ENCODE results near the gene WDR90. TPM values are rescaled to one million over a fixed set of nuclear protein-coding genes. Genes with fewer than 3 reads are reported as not detected.

Gene WDR90
- total RNA-seq, 1 donor from 2014 or later, result 25.2 TPM

GRCh38 chr16:672371-672770 is 23.2 kb downstream of the WDR90 start:
- DNase-seq (ENCODE audit: low spot score), result no peak
- Mint-ChIP-seq H3K9me3 (ENCODE audit: unreplicated experiment) (no peaks in the 10 kb centered on the region), H3K27me3 (ENCODE audit: unreplicated experiment) (peaks cover 12% of the 10 kb centered on the region), H3K36me3 (ENCODE audit: low read depth, unreplicated experiment) (no peaks in the 10 kb centered on the region), H3K4me1 (ENCODE audit: unreplicated experiment) (no peaks in the 10 kb centered on the region), H3K4me3 (ENCODE audit: unreplicated experiment) (no peak overlapping the region), H3K27ac (ENCODE audit: unreplicated experiment) (no peak overlapping the region)
- TF ChIP-seq CTCF (IDR thresholded peaks at IDR 0.05; ENCODE audit: unreplicated experiment), result no peak

- Mint-ChIP-seq H3K9me3 (ENCODE audit: unreplicated experiment) (no peaks in the 10 kb centered on the region), H3K36me3 (ENCODE audit: low read depth, unreplicated experiment) (no peaks in the 10 kb centered on the region), H3K27ac (ENCODE audit: unreplicated experiment) (no peak overlapping the region), H3K4me3 (ENCODE audit: unreplicated experiment) (no peak overlapping the region), H3K4me1 (ENCODE audit: unreplicated experiment) (no peaks in the 10 kb centered on the region), H3K27me3 (ENCODE audit: unreplicated experiment) (peaks cover 12% of the 10 kb centered on the region)
- no peak for TF ChIP-seq CTCF (IDR thresholded peaks at IDR 0.05; ENCODE audit: unreplicated experiment)
- no peak for DNase-seq (ENCODE audit: low spot score)
Measured at GRCh38 chr16:672851-673250, 23.7 kb downstream of the WDR90 start.

- H3K4me3 Mint-ChIP-seq (ENCODE audit: unreplicated experiment), result no peak overlapping the region
- no peak overlapping the region for H3K27ac Mint-ChIP-seq (ENCODE audit: unreplicated experiment)
- no peaks in the 10 kb centered on the region for H3K9me3 Mint-ChIP-seq (ENCODE audit: unreplicated experiment)
- H3K27me3 Mint-ChIP-seq (ENCODE audit: unreplicated experiment), result peaks cover 12% of the 10 kb centered on the region
- H3K4me1 Mint-ChIP-seq (ENCODE audit: unreplicated experiment), result no peaks in the 10 kb centered on the region
- DNase-seq (ENCODE audit: low spot score), result no peak
- no peaks in the 10 kb centered on the region for H3K36me3 Mint-ChIP-seq (ENCODE audit: low read depth, unreplicated experiment)
- no peak for TF ChIP-seq CTCF (IDR thresholded peaks at IDR 0.05; ENCODE audit: unreplicated experiment)
Measured at GRCh38 chr16:673399-673991, 24.3 kb downstream of the WDR90 start.

GRCh38 chr16:674214-674881 is 25.2 kb downstream of the WDR90 start:
- Mint-ChIP-seq H3K9me3 (ENCODE audit: unreplicated experiment) (no peaks in the 10 kb centered on the region), H3K4me1 (ENCODE audit: unreplicated experiment) (no peaks in the 10 kb centered on the region), H3K27ac (ENCODE audit: unreplicated experiment) (no peak overlapping the region), H3K4me3 (ENCODE audit: unreplicated experiment) (no peak overlapping the region), H3K36me3 (ENCODE audit: low read depth, unreplicated experiment) (no peaks in the 10 kb centered on the region), H3K27me3 (ENCODE audit: unreplicated experiment) (peaks cover 15% of the 10 kb centered on the region)
- TF ChIP-seq CTCF (IDR thresholded peaks at IDR 0.05; ENCODE audit: unreplicated experiment), result no peak
- no peak for DNase-seq (ENCODE audit: low spot score)
